ENCODE data around the gene SH3PXD2B.

Gene SH3PXD2B

GRCh38 chr5:172427202-172427601, 27.1 kb downstream of the SH3PXD2B start:
- Mint-ChIP-seq H3K4me1 (ENCODE audit: low read depth) (no peaks in the 10 kb centered on the region), H3K4me3 (no peak overlapping the region), H3K36me3 (ENCODE audit: low read depth) (no peaks in the 10 kb centered on the region), H3K27me3 (ENCODE audit: low read depth) (peaks cover 4% of the 10 kb centered on the region), H3K27ac (no peak overlapping the region), H3K9me3 (no peaks in the 10 kb centered on the region)

DNA sequence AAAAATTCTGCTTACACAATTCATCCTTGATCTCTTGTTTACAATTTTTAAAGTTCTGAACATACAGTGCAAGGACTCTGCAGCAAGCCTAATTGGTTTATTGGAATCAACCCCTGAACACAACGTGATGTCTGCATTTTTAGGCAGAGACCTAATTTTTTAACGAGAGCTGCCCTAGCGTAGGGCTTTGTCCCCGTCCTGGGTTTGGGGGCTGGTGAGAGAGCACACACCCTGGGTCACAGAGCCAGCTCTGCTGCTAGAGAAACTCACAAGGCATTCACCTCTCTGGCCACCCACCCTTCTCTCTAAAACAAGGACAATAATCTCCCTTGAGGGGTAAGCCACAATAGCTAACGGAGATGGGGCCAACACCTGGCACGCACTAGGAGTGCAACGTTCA, 28.2 kb downstream of the SH3PXD2B start:
- no peak overlapping the region for H3K27ac Mint-ChIP-seq
- no peaks in the 10 kb centered on the region for H3K4me1 Mint-ChIP-seq (ENCODE audit: low read depth)
- no peaks in the 10 kb centered on the region for H3K9me3 Mint-ChIP-seq
- no peak overlapping the region for H3K4me3 Mint-ChIP-seq
- no peaks in the 10 kb centered on the region for H3K36me3 Mint-ChIP-seq (ENCODE audit: low read depth)
- peaks cover 4% of the 10 kb centered on the region for H3K27me3 Mint-ChIP-seq (ENCODE audit: low read depth)

DNA sequence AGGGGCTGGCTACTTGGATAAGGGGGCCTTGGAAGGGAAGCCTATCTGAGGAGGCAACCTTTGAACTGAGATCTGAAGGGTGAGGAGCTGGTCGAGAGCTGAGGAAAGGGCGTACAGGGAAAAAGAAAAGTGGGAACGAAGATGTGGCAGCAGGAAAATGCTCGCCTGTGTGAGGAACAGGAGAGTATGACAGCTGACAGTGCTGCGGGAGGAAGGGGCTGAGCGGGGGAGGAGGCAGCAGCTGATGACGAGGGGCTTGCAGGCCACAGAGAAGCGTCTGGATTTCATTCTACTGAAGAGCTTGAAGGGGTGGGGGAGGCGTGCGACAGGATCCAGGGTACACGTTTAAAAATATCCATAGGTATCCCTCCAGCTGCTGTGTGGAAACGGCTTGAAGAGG, 28.9 kb downstream of the SH3PXD2B start:
- H3K9me3 Mint-ChIP-seq, result no peaks in the 10 kb centered on the region
- H3K4me3 Mint-ChIP-seq, result no peak overlapping the region
- no peak overlapping the region for H3K27ac Mint-ChIP-seq
- H3K4me1 Mint-ChIP-seq (ENCODE audit: low read depth), result no peaks in the 10 kb centered on the region
- H3K27me3 Mint-ChIP-seq (ENCODE audit: low read depth), result peaks cover 4% of the 10 kb centered on the region
- no peaks in the 10 kb centered on the region for H3K36me3 Mint-ChIP-seq (ENCODE audit: low read depth)

DNA sequence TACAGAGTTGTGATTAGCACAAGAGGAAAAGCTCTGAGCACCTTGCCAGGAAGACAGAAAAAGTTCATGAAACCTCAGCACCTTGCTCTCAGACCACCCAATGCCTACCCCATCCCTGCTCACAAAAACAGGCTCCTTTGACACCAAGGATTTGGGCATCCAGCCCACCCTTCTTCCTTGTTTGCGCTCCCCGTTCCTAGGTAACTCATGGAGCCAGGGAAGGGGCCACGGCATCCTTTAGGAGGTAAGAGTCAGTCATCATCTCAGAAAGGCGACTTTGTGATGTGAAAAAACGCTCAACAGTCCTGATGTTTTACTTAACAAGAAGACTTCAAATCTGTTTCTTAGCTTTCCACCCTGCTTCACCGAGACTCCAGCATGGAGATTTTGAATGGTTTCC, 29.5 kb downstream of the SH3PXD2B start:
- no peak overlapping the region for H3K4me3 Mint-ChIP-seq
- no peak overlapping the region for H3K27ac Mint-ChIP-seq
- H3K27me3 Mint-ChIP-seq (ENCODE audit: low read depth), result peaks cover 4% of the 10 kb centered on the region

DNA sequence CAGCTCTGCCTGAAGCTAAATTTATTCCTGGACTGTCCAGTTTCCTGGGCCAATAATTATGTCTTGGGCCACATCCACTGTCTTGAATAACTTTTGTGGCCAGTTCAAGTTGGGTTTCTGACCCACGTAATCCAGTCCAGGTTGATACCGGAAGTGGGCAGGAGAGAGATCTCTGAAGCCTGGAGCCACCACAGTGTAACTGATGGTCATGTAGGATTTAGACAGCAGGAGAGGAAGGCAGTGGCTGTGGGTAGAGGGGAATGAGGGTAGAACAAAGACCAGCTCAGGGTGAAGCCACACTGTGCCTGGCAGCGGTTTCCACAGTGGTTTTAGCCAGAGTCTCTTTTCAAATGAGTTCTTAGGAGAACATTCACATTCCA, 30.2 kb downstream of the SH3PXD2B start:
- no peaks in the 10 kb centered on the region for H3K36me3 Mint-ChIP-seq (ENCODE audit: low read depth)
- H3K27ac Mint-ChIP-seq, result no peak overlapping the region
- H3K27me3 Mint-ChIP-seq (ENCODE audit: low read depth), result peaks cover 4% of the 10 kb centered on the region
- H3K4me3 Mint-ChIP-seq, result no peak overlapping the region
- H3K9me3 Mint-ChIP-seq, result no peaks in the 10 kb centered on the region
- no peaks in the 10 kb centered on the region for H3K4me1 Mint-ChIP-seq (ENCODE audit: low read depth)

More for the DNA sequence above, 29.5 kb downstream of the SH3PXD2B start:
- Mint-ChIP-seq H3K4me1 (ENCODE audit: low read depth) (no peaks in the 10 kb centered on the region), H3K9me3 (no peaks in the 10 kb centered on the region), H3K36me3 (ENCODE audit: low read depth) (no peaks in the 10 kb centered on the region)

- no peaks in the 10 kb centered on the region for H3K4me1 Mint-ChIP-seq (ENCODE audit: low read depth)
- H3K27me3 Mint-ChIP-seq (ENCODE audit: low read depth), result peaks cover 4% of the 10 kb centered on the region
- H3K27ac Mint-ChIP-seq, result no peak overlapping the region
- no peaks in the 10 kb centered on the region for H3K36me3 Mint-ChIP-seq (ENCODE audit: low read depth)
- H3K4me3 Mint-ChIP-seq, result no peak overlapping the region
- no peaks in the 10 kb centered on the region for H3K9me3 Mint-ChIP-seq
These were observed 30.8 kb downstream of the SH3PXD2B start for GRCh38 chr5:172423379-172424110.

- H3K4me3 Mint-ChIP-seq, result no peak overlapping the region
These were observed 32.1 kb downstream of the SH3PXD2B start for GRCh38 chr5:172422255-172422654.

DNA sequence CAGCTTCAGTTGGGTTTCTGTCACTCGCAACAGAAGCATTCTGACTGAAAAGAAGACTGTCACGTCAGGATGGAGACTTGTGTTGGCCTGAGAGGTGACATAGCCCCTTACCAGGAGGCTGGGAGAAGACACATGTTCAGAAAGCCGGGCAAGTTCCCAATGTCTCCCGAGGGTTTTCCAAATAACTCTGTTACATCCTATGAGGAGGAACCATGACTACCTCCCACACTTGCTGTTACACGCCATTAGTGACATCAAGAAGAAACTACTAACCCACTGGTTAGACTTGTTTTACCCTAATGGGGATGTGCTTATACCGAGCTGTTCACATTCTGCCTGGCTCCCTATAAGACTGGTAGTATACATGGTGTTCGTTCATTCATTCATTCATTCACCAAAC, 33.3 kb downstream of the SH3PXD2B start:
- H3K4me3 Mint-ChIP-seq, result no peak overlapping the region

More at GRCh38 chr5:172422255-172422654, 32.1 kb downstream of the SH3PXD2B start:
- H3K27ac Mint-ChIP-seq, result no peak overlapping the region
- no peaks in the 10 kb centered on the region for H3K9me3 Mint-ChIP-seq
- H3K27me3 Mint-ChIP-seq (ENCODE audit: low read depth), result peaks cover 4% of the 10 kb centered on the region
- H3K4me1 Mint-ChIP-seq (ENCODE audit: low read depth), result no peaks in the 10 kb centered on the region
- no peaks in the 10 kb centered on the region for H3K36me3 Mint-ChIP-seq (ENCODE audit: low read depth)

GRCh38 chr5:172420235-172420939, 33.9 kb downstream of the SH3PXD2B start:
- Mint-ChIP-seq H3K27me3 (ENCODE audit: low read depth) (peaks cover 3% of the 10 kb centered on the region), H3K36me3 (ENCODE audit: low read depth) (no peaks in the 10 kb centered on the region), H3K4me1 (ENCODE audit: low read depth) (no peaks in the 10 kb centered on the region), H3K9me3 (no peaks in the 10 kb centered on the region), H3K4me3 (no peak overlapping the region), H3K27ac (no peak overlapping the region)

More for the DNA sequence above, 33.3 kb downstream of the SH3PXD2B start:
- Mint-ChIP-seq H3K27me3 (ENCODE audit: low read depth) (peaks cover 4% of the 10 kb centered on the region), H3K36me3 (ENCODE audit: low read depth) (no peaks in the 10 kb centered on the region), H3K9me3 (no peaks in the 10 kb centered on the region), H3K27ac (no peak overlapping the region), H3K4me1 (ENCODE audit: low read depth) (no peaks in the 10 kb centered on the region)

- Mint-ChIP-seq H3K27ac (no peak overlapping the region), H3K27me3 (ENCODE audit: low read depth) (no peaks in the 10 kb centered on the region), H3K9me3 (no peaks in the 10 kb centered on the region), H3K4me1 (ENCODE audit: low read depth) (no peaks in the 10 kb centered on the region), H3K36me3 (ENCODE audit: low read depth) (no peaks in the 10 kb centered on the region), H3K4me3 (no peak overlapping the region)
These were observed 35.2 kb downstream of the SH3PXD2B start for GRCh38 chr5:172418862-172419814.

GRCh38 chr5:172417983-172418630, 36.2 kb downstream of the SH3PXD2B start:
- H3K36me3 Mint-ChIP-seq (ENCODE audit: low read depth), result no peaks in the 10 kb centered on the region
- no peak overlapping the region for H3K27ac Mint-ChIP-seq
- peaks cover 4% of the 10 kb centered on the region for H3K4me1 Mint-ChIP-seq (ENCODE audit: low read depth)
- no peaks in the 10 kb centered on the region for H3K9me3 Mint-ChIP-seq
- no peak overlapping the region for H3K4me3 Mint-ChIP-seq
- no peaks in the 10 kb centered on the region for H3K27me3 Mint-ChIP-seq (ENCODE audit: low read depth)

GRCh38 chr5:172417130-172417841, 37.0 kb downstream of the SH3PXD2B start:
- Mint-ChIP-seq H3K27me3 (ENCODE audit: low read depth) (no peaks in the 10 kb centered on the region), H3K4me3 (no peak overlapping the region), H3K9me3 (no peaks in the 10 kb centered on the region), H3K4me1 (ENCODE audit: low read depth) (peaks cover 10% of the 10 kb centered on the region), H3K27ac (no peak overlapping the region), H3K36me3 (ENCODE audit: low read depth) (no peaks in the 10 kb centered on the region)

- peaks cover 16% of the 10 kb centered on the region for H3K4me1 Mint-ChIP-seq (ENCODE audit: low read depth)
- no peaks in the 10 kb centered on the region for H3K9me3 Mint-ChIP-seq
- H3K36me3 Mint-ChIP-seq (ENCODE audit: low read depth), result no peaks in the 10 kb centered on the region
- H3K27me3 Mint-ChIP-seq (ENCODE audit: low read depth), result no peaks in the 10 kb centered on the region
- no peak overlapping the region for H3K27ac Mint-ChIP-seq
- no peak overlapping the region for H3K4me3 Mint-ChIP-seq
These were observed 38.7 kb downstream of the SH3PXD2B start for GRCh38 chr5:172415362-172416275.

Data from T-helper 1 cell treated with Interleukin-12 subunit alpha and Interleukin-12 subunit beta and Interleukin-4 antibody, amounts not matched to agents 30 μg/mL and 1 μg/mL, for 36 hours (primary cell).